IMR-90 (cell line): ENCODE results near the gene TM4SF1. TPM values are rescaled to one million over a fixed set of nuclear protein-coding genes. Genes with fewer than 3 reads are reported as not detected.

Source experiments
- ATAC-seq: fragments of 200-7000 bp; cut with Tn5 transposase; 2 replicates; pipeline ENCODE4 v1.9.1; 2020; ENCODE audit warnings: low read depth, mild to moderate bottlenecking, moderate library complexity
- BruUV-seq: library from RNA; stranded (reverse); fragments of 400-500 nt; replicated peaks from 2 replicates; lab custom pipeline; 2021; lab: Mats Ljungman, UMichigan
- CTCF ChIA-PET: fragments of 300-600 bp; formaldehyde crosslinking; extraction: SDS; loops from one replicate; lab custom pipeline; 2021; ENCODE audit warnings: antibody characterized with exemption; lab: Yijun Ruan, JAX
- POLR2A ChIA-PET: fragments of 300-600 bp; sonication (Branson Sonifier 250); formaldehyde crosslinking; loops from one replicate; lab custom pipeline; 2022; ENCODE audit warnings: antibody characterized with exemption; ENCODE audit not compliant: unreplicated experiment; lab: Charles Lee
- DNase-seq: peaks from one replicate; pipeline ENCODE4 v3.0.0; 2013
- H2AFZ ChIP-seq: replicated peaks from 2 replicates; pipeline ENCODE3; 2013; ENCODE audit warnings: low read length, mild to moderate bottlenecking; ENCODE audit not compliant: poor library complexity
- H2AK5ac ChIP-seq: 2 replicates; pipeline ENCODE4 v1.6.1; 2013; ENCODE audit warnings: low read depth, low read length, inconsistent platforms
- H2AK9ac ChIP-seq: replicated peaks from 2 replicates; pipeline ENCODE3; 2013; ENCODE audit warnings: mild to moderate bottlenecking, low read depth, low read length, moderate library complexity; ENCODE audit not compliant: poor library complexity
- H2BK120ac ChIP-seq: 2 replicates; pipeline ENCODE4 v1.6.1; 2013; ENCODE audit warnings: low read depth, low read length, inconsistent platforms
- H2BK15ac ChIP-seq: 3 replicates; pipeline ENCODE4 v1.6.1; 2013; ENCODE audit warnings: low read depth, low read length, inconsistent platforms
- H2BK20ac ChIP-seq: 2 replicates; pipeline ENCODE4 v1.6.1; 2013; ENCODE audit warnings: low read depth, mild to moderate bottlenecking, inconsistent platforms, low read length, moderate library complexity
- H2BK5ac ChIP-seq: 2 replicates; pipeline ENCODE4 v1.6.1; 2013; ENCODE audit warnings: mild to moderate bottlenecking, low read depth, low read length, inconsistent platforms; ENCODE audit not compliant: poor library complexity, severe bottlenecking
- H3K14ac ChIP-seq: replicated peaks from 2 replicates; pipeline ENCODE4 v1.6.1; 2013; ENCODE audit warnings: low read depth, low read length, inconsistent platforms
- H3K18ac ChIP-seq: 2 replicates; pipeline ENCODE4 v1.6.1; 2013; ENCODE audit warnings: low read depth, low read length, control low read depth
- H3K23ac ChIP-seq: 2 replicates; pipeline ENCODE4 v1.6.1; 2013; ENCODE audit warnings: low read depth, low read length, inconsistent platforms
- H3K27ac ChIP-seq: 2 replicates; pipeline ENCODE4 v1.5.1; 2013; ENCODE audit warnings: mild to moderate bottlenecking, control low read depth, low read length; ENCODE audit not compliant: insufficient read depth
- H3K27me3 ChIP-seq: 2 replicates; pipeline ENCODE4 v1.6.1; 2013; ENCODE audit warnings: low read length; ENCODE audit not compliant: control insufficient read depth, insufficient read depth
- H3K36me3 ChIP-seq: 2 replicates; pipeline ENCODE4 v1.6.1; 2013; ENCODE audit warnings: low read length, mixed read lengths; ENCODE audit not compliant: control insufficient read depth, insufficient read depth
- H3K4ac ChIP-seq: 2 replicates; pipeline ENCODE4 v1.6.1; 2013; ENCODE audit warnings: low read depth, low read length, inconsistent platforms
- H3K4me1 ChIP-seq: 2 replicates; pipeline ENCODE4 v1.6.1; 2013; ENCODE audit warnings: low read length, mixed read lengths; ENCODE audit not compliant: control insufficient read depth, insufficient read depth
- H3K4me2 ChIP-seq: 2 replicates; pipeline ENCODE4 v1.6.1; 2013; ENCODE audit warnings: low read depth, mild to moderate bottlenecking, control low read depth, low read length, moderate library complexity
- H3K4me3 ChIP-seq: 2 replicates; pipeline ENCODE4 v1.5.1; 2013; ENCODE audit warnings: low read depth, mild to moderate bottlenecking, control low read depth, low read length, moderate library complexity; ENCODE audit not compliant: insufficient read depth
- H3K56ac ChIP-seq: 2 replicates; pipeline ENCODE4 v1.6.1; 2013; ENCODE audit warnings: low read length, inconsistent platforms; ENCODE audit not compliant: insufficient read depth; ENCODE audit errors: extremely low read depth
- H3K79me1 ChIP-seq, 2 experiments: 2 replicates each; pipeline ENCODE4 v1.6.1; 2013; ENCODE audit warnings: low read length in 2 of 2, inconsistent platforms in 1 of 2, low read depth in 1 of 2
- H3K9ac ChIP-seq: 2 replicates; pipeline ENCODE4 v1.6.1; 2013; ENCODE audit warnings: low read depth, low read length, control low read depth
- H3K9me1 ChIP-seq: 2 replicates; pipeline ENCODE4 v1.6.1; 2013; ENCODE audit warnings: low read length, inconsistent platforms; ENCODE audit not compliant: insufficient read depth
- H3K9me3 ChIP-seq: 2 replicates; pipeline ENCODE4 v1.6.1; 2013; ENCODE audit warnings: low read length; ENCODE audit not compliant: control insufficient read depth, insufficient read depth
- H4K20me1 ChIP-seq: 2 replicates; pipeline ENCODE4 v1.6.1; 2013; ENCODE audit warnings: low read length, inconsistent platforms; ENCODE audit not compliant: insufficient read depth
- H4K5ac ChIP-seq: 2 replicates; pipeline ENCODE4 v1.6.1; 2013; ENCODE audit warnings: mild to moderate bottlenecking, low read depth, low read length, control low read depth
- H4K8ac ChIP-seq, 2 experiments: 2 replicates each; pipeline ENCODE4 v1.6.1; 2013; ENCODE audit warnings: low read depth in 2 of 2, low read length in 2 of 2, control low read depth in 1 of 2, inconsistent platforms in 1 of 2
- H4K91ac ChIP-seq: 2 replicates; pipeline ENCODE4 v1.6.1; 2013; ENCODE audit warnings: low read depth, low read length, inconsistent platforms; ENCODE audit not compliant: insufficient read depth
- BHLHE40 ChIP-seq: fragments of 150-350 bp; IDR thresholded peaks from 2 replicates; pipeline ENCODE4 v1.6.1; 2016; ENCODE audit warnings: mild to moderate bottlenecking, low read depth, low read length
- CEBPB ChIP-seq: IDR thresholded peaks from 2 replicates; pipeline ENCODE4 v1.6.1; 2012; ENCODE audit warnings: low read depth, low read length, improper control_type of control experiment
- CHD1 ChIP-seq: IDR thresholded peaks from 2 replicates; pipeline ENCODE4 v1.6.1; 2012; ENCODE audit warnings: low read depth, low read length, improper control_type of control experiment
- FOS ChIP-seq: fragments of 150-350 bp; IDR thresholded peaks from 2 replicates; pipeline ENCODE4 v1.6.1; 2016; ENCODE audit warnings: low read depth, low read length
- MAFK ChIP-seq: IDR thresholded peaks from 2 replicates; pipeline ENCODE4 v1.6.1; 2012; ENCODE audit warnings: low read depth, low read length, improper control_type of control experiment
- MAZ ChIP-seq: IDR thresholded peaks from 2 replicates; pipeline ENCODE4 v1.6.1; 2012; ENCODE audit warnings: low read depth, mild to moderate bottlenecking, low read length, improper control_type of control experiment, moderate library complexity, borderline replicate concordance
- MXI1 ChIP-seq: IDR thresholded peaks from 2 replicates; pipeline ENCODE4 v1.6.1; 2012; ENCODE audit warnings: low read depth, mild to moderate bottlenecking, low read length, moderate library complexity, borderline replicate concordance
- NFE2L2 ChIP-seq: fragments of 150-350 bp; IDR thresholded peaks from 2 replicates; pipeline ENCODE4 v1.6.1; 2016; ENCODE audit warnings: low read depth, mild to moderate bottlenecking, low read length
- POLR2A ChIP-seq: IDR thresholded peaks from 2 replicates; pipeline ENCODE4 v1.6.1; 2012; ENCODE audit warnings: mild to moderate bottlenecking, low read depth, low read length
- RAD21 ChIP-seq: IDR thresholded peaks from 2 replicates; pipeline ENCODE4 v1.6.1; 2012; ENCODE audit warnings: low read length, improper control_type of control experiment
- RCOR1 ChIP-seq: IDR thresholded peaks from 2 replicates; pipeline ENCODE4 v1.6.1; 2012; ENCODE audit warnings: mild to moderate bottlenecking, low read length, improper control_type of control experiment; ENCODE audit not compliant: insufficient replicate concordance
- RFX5 ChIP-seq: IDR thresholded peaks from 2 replicates; pipeline ENCODE4 v1.8.0; 2012; ENCODE audit warnings: low read depth, mild to moderate bottlenecking, low read length, moderate library complexity
- SMC3 ChIP-seq: fragments of 150-350 bp; IDR thresholded peaks from 2 replicates; pipeline ENCODE4 v1.6.1; 2016; ENCODE audit warnings: low read depth, mild to moderate bottlenecking, antibody characterized with exemption, low read length, moderate library complexity
- WGBS, 2 experiments: methylation state at CpG; one replicate each; pipeline versions ENCODE4 v1.1.5 to v1.1.7; 2013; ENCODE audit warnings: missing lambda C conversion rate in 2 of 2; ENCODE audit not compliant: insufficient read length in 1 of 2; ENCODE audit errors: extremely low coverage in 2 of 2; 5-methylcytosine and 5-hydroxymethylcytosine counted together
- dilution Hi-C: fragments of 300-500 bp; cut with HindIII; formaldehyde crosslinking; loops from one replicate; pipeline ENCODE4 v1.14.3; 2018; ENCODE audit warnings: low sequenced_read_pairs; ENCODE audit not compliant: unreplicated experiment
- in situ Hi-C: fragments of 300-500 bp; cut with MboI; formaldehyde crosslinking; loops from 3 replicates; pipeline ENCODE4 v1.14.3; 2019; ENCODE audit warnings: low sequenced_read_pairs, inconsistent platforms, mixed read lengths
- intact Hi-C: fragments of 100-400 bp; cut with micrococcal nuclease; formaldehyde crosslinking; loops from 2 replicates; pipeline ENCODE4 v1.10.0; 2022
- polyA plus RNA-seq, 3 experiments: library from polyadenylated mRNA; depleted of rRNA; stranded (reverse); fragments of >200 nt; gene quantifications; 2 replicates each; pipeline ENCODE4 v1.2.3, GENCODE V29; 2012; ENCODE audit warnings: low replicate concordance in 1 of 3
- total RNA-seq: library from RNA; depleted of rRNA; stranded (reverse); fragments of >200 nt; gene quantifications from 2 replicates; pipeline ENCODE4 v1.2.3, GENCODE V29; 2012
- TF ChIP-seq, protein P1 (sequence below): fragments of 150-350 bp; IDR thresholded peaks from 2 replicates; pipeline ENCODE4 v1.6.1; 2016; ENCODE audit warnings: low read depth, mild to moderate bottlenecking, low read length, moderate library complexity, borderline replicate concordance
- TF ChIP-seq, protein P2 (sequence below): conservative IDR thresholded peaks from 2 replicates; pipeline ENCODE4 v1.5.1; 2012; ENCODE audit warnings: mild to moderate bottlenecking, low read depth, low read length, improper control_type of control experiment
- TF ChIP-seq, protein P3 (sequence below): fragments of 150-350 bp; IDR thresholded peaks from 2 replicates; pipeline ENCODE4 v1.6.1; 2017; ENCODE audit warnings: mild to moderate bottlenecking, antibody characterized with exemption, low read length, low read depth

The TM4SF1 gene
- total and polyA plus RNA-seq, 2 of the 4 experiments (the other 2 are of a cell fraction): 232 to 302 TPM

DNA sequence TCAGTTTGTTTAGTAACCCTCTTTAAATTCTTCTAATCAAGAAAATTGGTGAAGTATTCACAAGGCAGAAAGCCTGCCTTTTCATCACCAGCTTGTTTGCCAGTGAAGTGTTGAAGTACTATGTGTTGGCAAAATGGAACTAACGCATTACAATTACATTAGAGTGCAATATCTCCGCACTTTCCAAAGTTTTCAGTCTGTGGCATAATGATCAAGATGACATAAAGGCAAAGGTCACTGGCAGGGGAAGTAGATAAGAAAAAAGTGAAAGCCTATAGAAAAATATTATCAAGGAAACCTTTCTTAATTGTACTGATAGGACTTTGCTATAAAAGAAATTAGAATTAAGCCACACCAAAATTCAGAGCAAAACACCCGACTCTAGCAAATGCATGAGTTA lies 25.0 kb upstream of the TM4SF1 start:
- DNase-seq (no peak), ATAC-seq (no peak)
- Histone ChIP-seq H3K9me3 (no peaks in the 10 kb centered on the region), H3K4ac (peak overlapping the region; percentile 87; the same call in 1 of the 2 replicates), H3K4me2 (no peak overlapping the region), H2BK120ac (peak overlapping the region; percentile 94), H4K91ac (peak overlapping the region; percentile 86), H3K9me1 (no peaks in the 10 kb centered on the region), H3K23ac (0 out of 2 replicates have a peak overlapping the region, but pooled peaks have one; percentile 8), H3K14ac (peak overlapping the region; percentile 74), H3K27ac (peak overlapping the region; percentile 84; the same call in 1 of the 2 replicates), H4K20me1 (no peaks in the 10 kb centered on the region), H4K5ac (peak overlapping the region; percentile 98; the same call in 1 of the 2 replicates), H2AFZ (no peak overlapping the region), H2BK20ac (peak overlapping the region; percentile 95), H2AK5ac (peak overlapping the region; percentile 77; the same call in 1 of the 2 replicates), H3K56ac (no peak overlapping the region), H3K79me1 (no peaks in the 10 kb centered on the region), H2AK9ac (no peak overlapping the region), H2BK15ac (peak overlapping the region; percentile 93; the same call in 2 of the 3 replicates), H2BK5ac (peak overlapping the region; percentile 98), H4K8ac (peak overlapping the region; percentile 62 to 87; a peak in 3 of 4 replicates), H3K4me3 (no peak overlapping the region), H3K4me1 (peaks cover 6% of the 10 kb centered on the region; the same call in 1 of the 2 replicates), H3K27me3 (no peaks in the 10 kb centered on the region), H3K36me3 (no peaks in the 10 kb centered on the region), H3K18ac (peak overlapping the region; percentile 96), H3K9ac (no peak overlapping the region)
- dilution Hi-C loops: no loop called here
- CTCF ChIA-PET: interaction anchor here (0.6 to 1.0 kb wide), 2 partner anchors 20 to 828 kb away, joined by 3 to 4 read pairs; no protein-coding TSS in a partner anchor
- no peak for TF ChIP-seq MAFK
- TF ChIP-seq MAZ: no peak
- TF ChIP-seq SMC3: no peak
- no peak for TF ChIP-seq RAD21
- TF ChIP-seq NFE2L2: no peak
- TF ChIP-seq, protein P1, sequence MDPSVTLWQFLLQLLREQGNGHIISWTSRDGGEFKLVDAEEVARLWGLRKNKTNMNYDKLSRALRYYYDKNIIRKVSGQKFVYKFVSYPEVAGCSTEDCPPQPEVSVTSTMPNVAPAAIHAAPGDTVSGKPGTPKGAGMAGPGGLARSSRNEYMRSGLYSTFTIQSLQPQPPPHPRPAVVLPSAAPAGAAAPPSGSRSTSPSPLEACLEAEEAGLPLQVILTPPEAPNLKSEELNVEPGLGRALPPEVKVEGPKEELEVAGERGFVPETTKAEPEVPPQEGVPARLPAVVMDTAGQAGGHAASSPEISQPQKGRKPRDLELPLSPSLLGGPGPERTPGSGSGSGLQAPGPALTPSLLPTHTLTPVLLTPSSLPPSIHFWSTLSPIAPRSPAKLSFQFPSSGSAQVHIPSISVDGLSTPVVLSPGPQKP: no peak
- no peak for TF ChIP-seq FOS
- TF ChIP-seq MXI1: no peak
- no peak for TF ChIP-seq RFX5
- TF ChIP-seq, protein P2, sequence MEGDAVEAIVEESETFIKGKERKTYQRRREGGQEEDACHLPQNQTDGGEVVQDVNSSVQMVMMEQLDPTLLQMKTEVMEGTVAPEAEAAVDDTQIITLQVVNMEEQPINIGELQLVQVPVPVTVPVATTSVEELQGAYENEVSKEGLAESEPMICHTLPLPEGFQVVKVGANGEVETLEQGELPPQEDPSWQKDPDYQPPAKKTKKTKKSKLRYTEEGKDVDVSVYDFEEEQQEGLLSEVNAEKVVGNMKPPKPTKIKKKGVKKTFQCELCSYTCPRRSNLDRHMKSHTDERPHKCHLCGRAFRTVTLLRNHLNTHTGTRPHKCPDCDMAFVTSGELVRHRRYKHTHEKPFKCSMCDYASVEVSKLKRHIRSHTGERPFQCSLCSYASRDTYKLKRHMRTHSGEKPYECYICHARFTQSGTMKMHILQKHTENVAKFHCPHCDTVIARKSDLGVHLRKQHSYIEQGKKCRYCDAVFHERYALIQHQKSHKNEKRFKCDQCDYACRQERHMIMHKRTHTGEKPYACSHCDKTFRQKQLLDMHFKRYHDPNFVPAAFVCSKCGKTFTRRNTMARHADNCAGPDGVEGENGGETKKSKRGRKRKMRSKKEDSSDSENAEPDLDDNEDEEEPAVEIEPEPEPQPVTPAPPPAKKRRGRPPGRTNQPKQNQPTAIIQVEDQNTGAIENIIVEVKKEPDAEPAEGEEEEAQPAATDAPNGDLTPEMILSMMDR: no peak
- TF ChIP-seq RCOR1: no peak
- no peak for TF ChIP-seq CHD1
- TF ChIP-seq, protein P3, sequence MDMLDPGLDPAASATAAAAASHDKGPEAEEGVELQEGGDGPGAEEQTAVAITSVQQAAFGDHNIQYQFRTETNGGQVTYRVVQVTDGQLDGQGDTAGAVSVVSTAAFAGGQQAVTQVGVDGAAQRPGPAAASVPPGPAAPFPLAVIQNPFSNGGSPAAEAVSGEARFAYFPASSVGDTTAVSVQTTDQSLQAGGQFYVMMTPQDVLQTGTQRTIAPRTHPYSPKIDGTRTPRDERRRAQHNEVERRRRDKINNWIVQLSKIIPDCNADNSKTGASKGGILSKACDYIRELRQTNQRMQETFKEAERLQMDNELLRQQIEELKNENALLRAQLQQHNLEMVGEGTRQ: no peak
- TF ChIP-seq POLR2A: no peak
- no peak for TF ChIP-seq BHLHE40
- TF ChIP-seq CEBPB: no peak
- in situ Hi-C loops: no loop called here
- WGBS, 2 experiments: no CpG with 5 or more reads among the region's 3 CpGs
- intact Hi-C loops: no loop called here
- no TSS peak for BruUV-seq
- POLR2A ChIA-PET: no interaction called here
